SK-N-MC (cell line): ENCODE results near the gene BRD3OS.

Experiments
- DNase-seq: peaks from one replicate; pipeline ENCODE4 v3.0.0-alpha.2; 2011; ENCODE audit warnings: low read depth, low spot score
- H3K27ac ChIP-seq: fragments of 200-600 bp; sonication (generic); 2 replicates; pipeline ENCODE4 v1.5.1; 2016; ENCODE audit warnings: mixed run types
- H3K36me3 ChIP-seq: fragments of 200-600 bp; sonication (generic); 2 replicates; pipeline ENCODE4 v1.6.1; 2017; ENCODE audit warnings: antibody characterized with exemption, low read length, mixed read lengths; ENCODE audit not compliant: insufficient read depth
- H3K4me3 ChIP-seq: fragments of 200-600 bp; sonication (generic); 2 replicates; pipeline ENCODE4 v1.5.1; 2016
- H3K9ac ChIP-seq: fragments of 200-600 bp; sonication (generic); 2 replicates; pipeline ENCODE4 v1.8.0; 2017; ENCODE audit warnings: mixed run types, mixed read lengths; ENCODE audit not compliant: insufficient read length
- H3K9me3 ChIP-seq: fragments of 200-600 bp; sonication (generic); 2 replicates; pipeline ENCODE4 v1.6.1; 2017; ENCODE audit warnings: low read depth, mild to moderate bottlenecking, antibody characterized with exemption, low read length, moderate library complexity, mixed read lengths
- EZH2 ChIP-seq: fragments of 200-600 bp; sonication (generic); IDR thresholded peaks from one replicate; pipeline ENCODE4 v1.6.1; 2017; ENCODE audit warnings: antibody characterized with exemption
- FOXP2 ChIP-seq: optimal IDR thresholded peaks from 2 replicates; pipeline ENCODE3; 2011; ENCODE audit warnings: mild to moderate bottlenecking, moderate library complexity; ENCODE audit not compliant: insufficient read depth; ENCODE audit errors: extremely low read length, control extremely low read depth
- POLR2AphosphoS5 ChIP-seq: IDR thresholded peaks from 2 replicates; pipeline ENCODE4 v1.6.1; 2012; ENCODE audit warnings: mild to moderate bottlenecking, low read depth, low read length, borderline replicate concordance

The BRD3OS gene

GRCh38 chr9:134054891-134055811, 29.9 kb downstream of the BRD3OS start:
- no peaks in the 10 kb centered on the region for H3K9me3 ChIP-seq
- no peak for DNase-seq
- no peak overlapping the region for H3K27ac ChIP-seq
- no peak overlapping the region for H3K9ac ChIP-seq
- H3K4me3 ChIP-seq: no peak overlapping the region
- peaks cover 23% of the 10 kb centered on the region; the same call in 1 of the 2 replicates for H3K36me3 ChIP-seq
- no peak for TF ChIP-seq EZH2
- no peak for TF ChIP-seq POLR2AphosphoS5
- no peak for TF ChIP-seq FOXP2

DNA sequence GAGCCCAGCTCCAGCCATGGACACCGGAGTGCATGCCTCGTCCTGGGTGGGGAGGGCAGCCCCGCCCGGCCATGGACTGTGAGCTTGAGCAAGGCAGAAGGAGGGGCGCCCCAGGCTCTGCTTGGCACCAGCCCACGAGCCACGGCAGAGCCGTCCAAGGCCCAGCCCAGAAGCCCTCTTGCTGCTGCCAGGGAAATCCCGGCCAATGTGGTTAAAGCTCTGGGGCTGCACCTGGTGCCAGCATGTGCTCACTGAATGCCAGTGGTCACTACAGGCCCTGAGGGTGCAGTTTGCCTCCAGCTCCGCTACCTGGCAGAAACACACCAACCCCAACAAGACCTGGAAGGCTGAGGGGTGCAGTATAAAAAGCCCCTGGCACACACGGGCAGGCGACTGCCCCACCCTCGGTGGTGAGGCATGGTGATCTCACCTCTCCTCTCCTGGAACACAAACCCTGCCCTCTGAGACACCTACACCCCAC, 30.7 kb downstream of the BRD3OS start:
- no peak overlapping the region for H3K27ac ChIP-seq
- H3K36me3 ChIP-seq: peaks cover 18% of the 10 kb centered on the region; the same call in 1 of the 2 replicates
- no peaks in the 10 kb centered on the region for H3K9me3 ChIP-seq
- H3K9ac ChIP-seq: no peak overlapping the region
- DNase-seq: no peak
- no peak for TF ChIP-seq FOXP2
- TF ChIP-seq EZH2: no peak
- no peak for TF ChIP-seq POLR2AphosphoS5
- H3K4me3 ChIP-seq: no peak overlapping the region

DNA sequence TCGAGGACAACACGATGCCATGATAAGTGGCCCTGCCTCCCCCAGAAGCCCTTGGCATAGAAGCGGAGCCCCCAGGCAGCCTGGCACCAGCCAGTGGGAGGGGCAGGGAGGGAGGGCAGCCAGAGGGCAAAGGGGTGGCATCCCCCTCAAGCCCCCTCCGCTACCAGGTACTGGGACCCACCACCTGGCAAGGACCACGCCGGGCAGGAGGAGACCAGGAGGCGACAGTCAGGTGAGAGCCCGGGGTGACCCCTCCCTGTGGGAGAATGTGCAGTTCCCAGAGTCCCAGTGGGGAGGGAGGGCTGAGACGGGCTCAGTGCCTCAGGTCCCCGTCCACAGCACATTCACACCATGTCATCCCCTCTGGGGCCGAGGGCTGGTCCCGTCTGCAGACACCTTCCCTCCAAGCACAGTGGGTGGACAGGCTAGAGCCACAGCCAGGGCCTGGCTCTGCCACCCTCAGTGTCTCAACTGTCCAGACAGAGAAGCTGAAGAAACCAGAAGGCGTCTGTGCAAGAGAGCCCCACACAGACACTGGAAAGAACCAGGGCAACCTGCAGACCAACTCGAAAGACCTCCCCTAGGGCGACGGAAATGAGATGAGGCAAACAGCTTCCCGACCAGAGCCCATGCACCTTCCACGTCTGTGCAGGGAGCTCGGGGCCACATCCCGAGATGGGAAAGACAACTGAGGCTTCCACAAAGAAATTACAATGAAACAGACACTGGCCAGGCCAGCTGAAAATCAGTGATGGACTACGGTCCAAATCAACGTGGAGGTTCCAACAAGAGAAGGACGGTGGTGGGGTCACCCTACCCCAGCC, 31.4 kb downstream of the BRD3OS start:
- Histone ChIP-seq H3K36me3 (peaks cover 12% of the 10 kb centered on the region; the same call in 1 of the 2 replicates), H3K9ac (no peak overlapping the region), H3K27ac (no peak overlapping the region), H3K9me3 (no peaks in the 10 kb centered on the region), H3K4me3 (no peak overlapping the region)
- DNase-seq: no peak
- TF ChIP-seq EZH2 (no peak), FOXP2 (no peak), POLR2AphosphoS5 (no peak)

GRCh38 chr9:134057307-134057657, 32.0 kb downstream of the BRD3OS start:
- no peak for TF ChIP-seq FOXP2
- TF ChIP-seq EZH2: no peak
- no peak for TF ChIP-seq POLR2AphosphoS5
- Histone ChIP-seq H3K36me3 (peaks cover 9% of the 10 kb centered on the region; the same call in 1 of the 2 replicates), H3K27ac (no peak overlapping the region), H3K4me3 (no peak overlapping the region), H3K9ac (no peak overlapping the region), H3K9me3 (no peaks in the 10 kb centered on the region)
- DNase-seq: no peak

GRCh38 chr9:134057751-134058701, 32.7 kb downstream of the BRD3OS start:
- Histone ChIP-seq H3K4me3 (no peak overlapping the region), H3K9ac (no peak overlapping the region), H3K36me3 (peaks cover 1% of the 10 kb centered on the region; the same call in 1 of the 2 replicates), H3K9me3 (no peaks in the 10 kb centered on the region), H3K27ac (no peak overlapping the region)
- no peak for TF ChIP-seq FOXP2
- TF ChIP-seq EZH2: no peak
- no peak for TF ChIP-seq POLR2AphosphoS5
- DNase-seq: no peak

GRCh38 chr9:134058716-134059115, 33.4 kb downstream of the BRD3OS start:
- DNase-seq: no peak
- Histone ChIP-seq H3K9ac (no peak overlapping the region), H3K36me3 (no peaks in the 10 kb centered on the region; the same call in 1 of the 2 replicates), H3K9me3 (no peaks in the 10 kb centered on the region), H3K27ac (no peak overlapping the region), H3K4me3 (no peak overlapping the region)
- TF ChIP-seq FOXP2: no peak
- TF ChIP-seq EZH2: no peak
- TF ChIP-seq POLR2AphosphoS5: no peak

- no peak overlapping the region for H3K4me3 ChIP-seq
- DNase-seq: no peak
- H3K9ac ChIP-seq: no peak overlapping the region
- H3K27ac ChIP-seq: no peak overlapping the region
- H3K9me3 ChIP-seq: no peaks in the 10 kb centered on the region
- no peak for TF ChIP-seq EZH2
- no peak for TF ChIP-seq FOXP2
- TF ChIP-seq POLR2AphosphoS5: no peak
- no peaks in the 10 kb centered on the region for H3K36me3 ChIP-seq
These were observed 33.9 kb downstream of the BRD3OS start for GRCh38 chr9:134059188-134059641.
